Measurements from ENCODE around the gene SLC26A1.
A peak's percentile ranks its signal among the peaks of the same experiment; 100 is the strongest.

Gene SLC26A1

GRCh38 chr4:963276-964225, 29.7 kb downstream of the SLC26A1 start:
- DNase-seq: no peak

GRCh38 chr4:962231-963208, 30.7 kb downstream of the SLC26A1 start:
- DNase-seq: peak; percentile 60

GRCh38 chr4:961351-962230, 31.6 kb downstream of the SLC26A1 start:
- DNase-seq: peak; percentile 41

GRCh38 chr4:960636-961350, 32.4 kb downstream of the SLC26A1 start:
- no peak for DNase-seq

GRCh38 chr4:960140-960635, 33.0 kb downstream of the SLC26A1 start:
- DNase-seq: no peak

GRCh38 chr4:959338-960139, 33.7 kb downstream of the SLC26A1 start:
- no peak for DNase-seq

GRCh38 chr4:958696-959337, 34.4 kb downstream of the SLC26A1 start:
- no peak for DNase-seq

- DNase-seq: no peak
Observed at GRCh38 chr4:958314-958665, 34.9 kb downstream of the SLC26A1 start.

GRCh38 chr4:957581-958313, 35.5 kb downstream of the SLC26A1 start:
- no peak for DNase-seq

- DNase-seq: no peak
Observed at GRCh38 chr4:957231-957580, 36.0 kb downstream of the SLC26A1 start.

GRCh38 chr4:956531-957230, 36.5 kb downstream of the SLC26A1 start:
- no peak for DNase-seq

- DNase-seq: no peak
Observed at GRCh38 chr4:955931-956381, 37.2 kb downstream of the SLC26A1 start.

- DNase-seq: no peak
Observed at GRCh38 chr4:955161-955921, 37.9 kb downstream of the SLC26A1 start.

- DNase-seq: no peak
Observed at GRCh38 chr4:954211-955020, 38.8 kb downstream of the SLC26A1 start.

- DNase-seq: no peak
Observed at GRCh38 chr4:953574-953915, 39.7 kb downstream of the SLC26A1 start.

- no peak for DNase-seq
Observed at GRCh38 chr4:952881-953573, 40.2 kb downstream of the SLC26A1 start.
